ENCODE results near the gene KCNH8.

Gene KCNH8

DNA sequence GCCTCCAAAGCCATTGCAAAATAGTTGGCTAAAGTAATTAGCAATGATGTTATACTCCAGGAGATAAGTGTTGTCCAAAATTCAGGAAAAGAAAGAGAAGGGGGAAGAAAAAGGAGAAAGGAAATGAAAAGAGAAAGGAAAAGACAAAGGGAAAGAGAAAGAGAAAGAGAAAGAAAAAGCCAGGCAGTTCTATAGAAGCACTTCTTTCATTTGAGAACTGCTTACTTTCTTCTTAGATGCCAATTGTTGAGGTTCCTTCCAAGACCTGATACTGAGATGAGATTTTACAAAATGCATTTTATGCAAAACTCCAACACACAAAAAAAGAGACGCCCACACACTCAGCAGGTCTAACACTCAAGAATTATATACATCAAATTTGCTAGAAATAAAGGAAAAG lies 298.4 kb downstream of the KCNH8 start:
- Histone ChIP-seq H3K27ac (no peak overlapping the region), H3K4me3 (no peak overlapping the region)

DNA sequence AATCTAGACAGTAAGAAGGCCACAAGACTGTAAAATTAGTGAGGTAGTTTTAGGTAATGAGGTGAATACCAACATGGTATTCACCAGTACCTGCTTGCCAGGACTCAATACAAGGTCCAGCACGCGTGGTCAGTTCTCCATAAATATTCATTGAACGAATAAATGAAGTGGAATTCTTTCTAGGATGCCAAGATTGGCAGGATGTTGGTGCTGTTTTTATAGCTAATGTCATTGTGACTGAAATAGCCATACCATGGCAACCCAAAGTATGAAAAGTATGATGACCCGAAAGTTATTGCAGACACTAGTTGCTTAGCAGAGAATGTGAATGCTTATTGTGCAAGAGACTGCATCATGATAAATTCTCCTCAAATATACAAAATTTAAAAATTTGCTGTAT lies 307.2 kb downstream of the KCNH8 start:
- H3K4me3 ChIP-seq = no peak overlapping the region
- H3K27ac ChIP-seq = no peak overlapping the region

- no peak overlapping the region for H3K27ac ChIP-seq
- no peak overlapping the region for H3K4me3 ChIP-seq
Measured at GRCh38 chr3:19456738-19457137, 308.4 kb downstream of the KCNH8 start.

DNA sequence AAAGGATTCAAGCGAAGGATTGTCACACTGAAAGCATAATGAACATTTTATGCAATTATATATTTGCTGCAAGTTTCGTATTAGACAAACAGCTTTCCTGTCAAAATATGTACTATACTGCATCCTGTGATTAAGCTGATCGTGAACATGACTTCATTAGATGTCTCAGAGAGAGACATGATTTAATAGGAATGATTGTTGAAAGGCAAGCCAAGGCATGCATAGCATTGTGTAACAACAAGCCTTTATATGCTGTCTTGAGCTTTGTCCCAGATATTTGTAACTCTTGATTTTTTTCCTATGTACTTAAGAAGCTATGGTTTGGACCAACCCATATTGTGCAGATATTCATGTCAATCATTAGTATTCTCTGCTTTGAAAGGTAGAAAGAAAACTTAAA lies 309.1 kb downstream of the KCNH8 start:
- no peak overlapping the region for H3K27ac ChIP-seq
- no peak overlapping the region for H3K4me3 ChIP-seq

- no peak overlapping the region for H3K27ac ChIP-seq
- H3K4me3 ChIP-seq = no peak overlapping the region
Measured at GRCh38 chr3:19467761-19468160, 319.5 kb downstream of the KCNH8 start.

DNA sequence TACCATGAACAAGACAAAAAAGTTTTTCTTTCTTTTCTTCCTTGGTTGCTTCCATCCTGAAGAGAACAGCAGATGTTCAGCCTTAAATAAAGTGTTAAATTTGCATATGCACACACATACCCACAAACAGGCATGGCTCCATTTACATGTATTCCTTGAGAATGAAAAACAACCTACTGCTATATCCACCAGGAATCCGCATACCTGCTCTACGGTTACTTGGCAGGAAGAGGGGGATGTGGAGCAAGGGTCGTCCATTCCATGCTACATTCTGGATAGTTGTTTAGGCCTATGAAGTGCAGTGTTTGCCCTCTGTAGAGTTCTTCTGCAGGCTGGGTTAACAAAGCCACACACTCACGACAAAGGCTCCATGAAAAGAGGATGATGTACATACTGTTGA lies 322.8 kb downstream of the KCNH8 start:
- Histone ChIP-seq H3K27ac (no peak overlapping the region), H3K4me3 (no peak overlapping the region)

- Histone ChIP-seq H3K27ac (no peak overlapping the region), H3K4me3 (no peak overlapping the region)
Measured at GRCh38 chr3:19473971-19474580, 325.8 kb downstream of the KCNH8 start.

GRCh38 chr3:19476281-19476680 lies 328.0 kb downstream of the KCNH8 start:
- H3K27ac ChIP-seq = no peak overlapping the region
- H3K4me3 ChIP-seq = no peak overlapping the region

DNA sequence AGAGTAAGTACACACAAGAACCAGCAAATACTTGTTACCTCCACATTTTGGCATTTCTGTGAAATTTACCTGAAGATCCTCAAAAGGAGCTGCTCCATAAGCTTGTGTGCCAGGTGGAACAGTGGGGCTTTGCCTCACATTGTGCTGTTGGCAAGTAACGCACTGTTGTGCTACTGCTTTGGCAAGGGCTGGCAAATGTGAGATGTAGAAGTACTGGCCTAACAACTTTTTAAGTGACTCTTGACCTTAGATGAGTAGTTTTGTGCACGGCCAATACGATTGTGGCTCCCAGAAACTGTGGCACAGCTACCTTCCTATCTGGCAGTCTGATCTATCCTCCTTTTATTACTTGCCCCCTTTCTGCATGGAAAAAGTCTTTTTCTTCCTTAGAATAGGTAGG lies 337.0 kb downstream of the KCNH8 start:
- Histone ChIP-seq H3K4me3 (no peak overlapping the region), H3K27ac (no peak overlapping the region)

GRCh38 chr3:19487386-19487785 lies 339.1 kb downstream of the KCNH8 start:
- H3K27ac ChIP-seq = no peak overlapping the region

DNA sequence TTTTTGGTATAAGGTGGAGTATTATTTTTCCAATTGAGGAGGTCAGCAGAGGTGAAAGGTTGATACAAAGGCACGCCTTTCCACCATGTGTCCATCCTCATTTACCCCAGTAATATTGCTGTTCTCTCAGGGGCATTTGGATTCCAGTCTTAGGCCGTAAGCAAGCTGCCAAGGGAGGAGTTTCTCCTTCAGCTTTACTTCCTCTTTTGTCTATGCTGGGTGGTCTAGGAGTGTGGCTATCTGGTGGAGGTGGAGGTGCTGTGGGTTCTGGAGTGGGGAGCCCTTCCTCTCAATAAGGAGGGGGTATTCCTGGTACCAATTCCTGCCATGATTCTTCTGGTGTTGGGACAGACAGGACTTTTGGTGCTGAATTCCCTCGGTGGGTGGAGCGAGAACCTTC lies 340.6 kb downstream of the KCNH8 start:
- no peak overlapping the region for H3K27ac ChIP-seq
- no peak overlapping the region for H3K4me3 ChIP-seq

More at GRCh38 chr3:19487386-19487785, 339.1 kb downstream of the KCNH8 start:
- no peak overlapping the region for H3K4me3 ChIP-seq

DNA sequence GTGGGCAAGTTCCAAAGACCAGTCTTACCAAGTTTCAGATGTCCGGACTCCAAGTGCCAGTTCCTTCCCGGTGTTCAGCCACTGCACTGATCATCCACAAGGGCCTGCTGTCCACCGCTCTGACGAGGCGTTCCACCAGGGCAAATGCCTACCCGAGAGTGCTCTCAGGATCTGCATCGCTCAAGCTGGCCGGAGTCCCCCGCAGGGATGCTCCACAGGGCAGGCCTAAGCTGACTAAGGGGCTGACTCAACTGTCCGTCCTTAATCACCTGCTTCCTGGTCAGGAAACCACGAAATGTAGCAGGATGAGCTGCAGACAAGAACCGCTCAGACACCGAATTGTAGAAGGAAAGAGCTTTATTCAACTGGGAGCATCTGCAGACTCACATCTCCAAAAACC lies 341.6 kb downstream of the KCNH8 start:
- H3K27ac ChIP-seq = no peak overlapping the region
- no peak overlapping the region for H3K4me3 ChIP-seq

- Histone ChIP-seq H3K4me3 (no peak overlapping the region), H3K27ac (no peak overlapping the region)
Measured at GRCh38 chr3:19506171-19506570, 357.9 kb downstream of the KCNH8 start.

DNA sequence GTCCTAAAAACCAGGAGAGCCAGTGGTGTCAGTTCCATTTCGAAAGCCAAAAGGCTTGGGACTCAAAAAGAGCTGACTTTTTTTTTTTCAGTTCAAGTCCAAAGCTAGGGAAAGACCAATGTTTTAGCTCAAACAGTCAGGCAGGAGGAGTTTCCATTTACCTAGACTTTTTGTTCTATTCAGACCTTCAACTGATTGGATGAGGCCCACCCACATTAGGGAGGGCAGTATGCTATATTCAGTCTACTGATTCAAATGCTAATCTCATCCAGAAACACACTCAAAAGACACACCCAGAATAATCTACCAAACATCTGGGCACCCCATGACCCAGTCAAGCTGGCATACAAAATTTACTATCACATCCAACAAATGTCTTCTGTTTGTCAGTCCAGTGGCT lies 374.0 kb downstream of the KCNH8 start:
- H3K4me3 ChIP-seq = no peak overlapping the region
- H3K27ac ChIP-seq = no peak overlapping the region

DNA sequence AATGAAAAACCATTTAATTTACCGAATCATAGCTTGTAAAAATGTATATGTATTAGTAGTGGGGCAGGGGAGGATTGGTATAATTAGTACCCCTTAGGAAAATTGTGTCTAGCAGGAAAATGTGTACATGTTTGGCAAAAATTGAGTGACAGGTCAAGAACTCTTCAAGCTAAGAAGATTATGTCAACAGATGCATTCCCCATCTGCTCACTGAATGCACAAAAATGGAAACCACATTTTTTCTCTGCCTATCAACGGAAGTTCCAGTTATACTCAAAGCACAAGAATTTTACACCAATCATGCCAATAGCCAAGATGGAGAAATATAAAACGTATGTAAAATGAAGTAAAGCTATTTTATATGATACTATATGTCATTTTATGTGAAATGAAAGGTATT lies 377.8 kb downstream of the KCNH8 start:
- Histone ChIP-seq H3K27ac (no peak overlapping the region), H3K4me3 (no peak overlapping the region)

- Histone ChIP-seq H3K27ac (no peak overlapping the region), H3K4me3 (no peak overlapping the region)
Measured at GRCh38 chr3:19527746-19528145, 379.4 kb downstream of the KCNH8 start.

DNA sequence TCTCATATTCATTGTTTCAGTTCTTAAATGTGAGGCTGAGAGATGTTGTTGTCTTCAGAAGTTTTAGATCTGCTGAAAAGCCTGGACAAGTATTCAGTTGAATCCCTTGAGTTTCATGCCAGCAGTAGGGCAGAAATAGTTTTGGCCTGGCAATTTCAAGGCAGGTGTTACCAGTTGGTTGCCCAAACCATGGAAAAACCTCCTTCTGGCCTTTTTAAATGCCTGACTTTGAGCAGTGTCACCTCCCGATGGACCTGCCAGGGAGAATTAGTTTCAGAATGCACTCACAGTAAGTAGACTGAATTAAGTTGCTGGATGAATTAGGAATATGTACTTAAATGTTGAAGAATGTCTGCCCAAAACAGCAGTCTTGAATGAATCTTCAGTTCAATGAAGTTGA lies 383.1 kb downstream of the KCNH8 start:
- H3K27ac ChIP-seq = no peak overlapping the region
- H3K4me3 ChIP-seq = no peak overlapping the region

GRCh38 chr3:19539518-19540392 lies 391.4 kb downstream of the KCNH8 start:
- no peak overlapping the region for H3K4me3 ChIP-seq
- peak overlapping the region in 1 of 21 experiments; percentile 35 for H3K27ac ChIP-seq

DNA sequence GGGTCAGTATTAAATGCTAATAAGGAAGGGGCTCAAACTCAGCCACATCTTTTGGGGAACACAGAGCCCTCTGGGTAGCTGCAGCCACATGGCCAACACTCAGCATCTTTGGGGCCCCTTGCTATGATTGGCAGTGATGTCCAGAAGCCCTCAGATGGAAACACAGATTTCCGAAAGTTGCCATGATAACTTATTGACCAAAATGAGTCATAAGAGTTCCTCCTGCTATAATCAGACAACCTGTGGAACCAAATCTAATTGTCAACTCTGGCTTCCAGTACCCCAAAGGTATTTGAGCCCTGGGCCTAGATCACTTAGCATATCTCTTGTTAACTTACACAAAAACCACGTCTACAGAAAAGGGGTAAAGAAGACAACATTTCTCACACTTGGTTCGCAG lies 392.2 kb downstream of the KCNH8 start:
- no peak overlapping the region for H3K4me3 ChIP-seq
- no peak overlapping the region for H3K27ac ChIP-seq

- no peak overlapping the region for H3K27ac ChIP-seq
- H3K4me3 ChIP-seq = no peak overlapping the region
Measured at GRCh38 chr3:19541284-19541683, 393.0 kb downstream of the KCNH8 start.

DNA sequence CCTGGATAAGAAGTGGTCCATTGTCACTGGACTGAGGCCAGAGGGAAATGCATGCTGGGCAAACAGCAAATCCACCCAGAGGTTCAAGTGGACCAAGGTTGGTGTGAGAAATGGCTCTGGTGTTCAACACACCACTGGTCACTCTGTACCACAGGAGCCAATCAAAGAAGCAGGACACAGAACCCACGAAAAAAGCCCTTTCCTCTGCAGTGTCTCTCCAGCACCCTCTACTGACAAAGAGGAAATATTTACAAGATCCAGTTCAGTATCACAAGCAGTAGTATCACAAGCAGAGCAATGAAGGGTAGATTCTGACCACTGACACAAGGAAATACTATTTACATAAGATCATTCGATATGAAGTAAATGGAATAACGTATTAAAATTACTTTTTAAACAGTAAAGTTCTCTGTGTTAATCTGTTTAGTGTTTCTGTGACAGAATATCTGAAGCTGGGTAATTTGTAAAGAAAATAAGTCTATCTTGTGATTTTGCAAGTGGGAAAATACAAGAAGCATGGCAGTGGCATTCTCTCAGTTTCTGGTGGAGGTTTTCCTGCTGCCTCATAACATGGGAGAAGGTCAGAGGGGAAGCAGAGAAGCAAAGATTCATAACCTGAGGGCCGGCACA lies 395.0 kb downstream of the KCNH8 start:
- Histone ChIP-seq H3K27ac (no peak overlapping the region), H3K4me3 (no peak overlapping the region)

All from skin epidermis (tissue), 12 donors.